NCI-H345 treated with DMSO at 0.1 percent for 48 hours (cell line): ENCODE results near the gene SCNN1B.
A peak's percentile ranks its signal among the peaks of the same experiment; 100 is the strongest.
"Not testable (repeated sequence)": the region's sequence is repeated elsewhere in the genome, so short reads cannot be mapped to it uniquely, and the experiment has no call there.

Experiments
- DNase-seq: peaks from one replicate; lab custom pipeline; 2025; ENCODE audit not compliant: unreplicated experiment; lab: John Stamatoyannopoulos, UW

Gene SCNN1B

GRCh38 chr16:23302045-23302956 lies at the start of gene SCNN1B:
Gene SCNN1B (plus strand): TSS chr16:23302302. CDS start chr16:23348600, 46,298 bp downstream.
- DNase-seq = no peak

DNA sequence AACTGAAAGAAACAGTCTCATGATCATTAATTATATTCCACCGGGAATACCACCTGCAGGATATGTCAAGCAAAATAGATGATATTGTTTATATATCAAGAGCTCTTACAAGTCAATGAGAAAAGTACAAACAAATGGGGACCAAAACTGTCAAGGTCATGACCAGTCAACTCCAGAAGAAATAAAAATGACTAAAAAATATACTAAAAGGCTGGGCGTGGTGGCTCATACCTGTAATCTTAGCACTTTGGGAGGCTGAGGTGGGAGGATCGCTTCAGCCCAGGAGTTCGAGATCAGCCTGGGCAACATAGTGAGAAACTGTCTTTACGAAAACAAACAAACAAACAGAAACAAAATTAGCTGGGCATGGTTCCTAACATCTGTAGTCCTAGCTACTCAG lies 49.8 kb upstream of the SCNN1B start:
- no peak for DNase-seq

DNA sequence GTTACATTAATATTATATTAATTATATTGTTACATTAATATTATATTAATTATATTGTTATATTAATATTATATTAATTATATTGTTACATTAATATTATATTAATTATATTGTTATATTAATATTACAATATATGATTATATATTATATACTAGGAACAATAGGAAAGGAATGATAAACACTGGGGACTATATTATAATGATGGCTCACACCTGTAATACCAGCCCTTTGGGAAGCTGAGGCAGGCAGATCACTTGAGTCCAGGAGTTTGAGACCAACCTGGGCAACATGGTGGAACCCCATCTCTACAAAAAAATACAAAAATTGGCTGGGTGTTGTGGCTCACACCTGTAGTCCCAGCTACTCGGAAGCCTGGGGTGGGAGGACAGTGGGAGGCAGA lies 48.5 kb upstream of the SCNN1B start:
- DNase-seq = not testable (repeated sequence)

DNA sequence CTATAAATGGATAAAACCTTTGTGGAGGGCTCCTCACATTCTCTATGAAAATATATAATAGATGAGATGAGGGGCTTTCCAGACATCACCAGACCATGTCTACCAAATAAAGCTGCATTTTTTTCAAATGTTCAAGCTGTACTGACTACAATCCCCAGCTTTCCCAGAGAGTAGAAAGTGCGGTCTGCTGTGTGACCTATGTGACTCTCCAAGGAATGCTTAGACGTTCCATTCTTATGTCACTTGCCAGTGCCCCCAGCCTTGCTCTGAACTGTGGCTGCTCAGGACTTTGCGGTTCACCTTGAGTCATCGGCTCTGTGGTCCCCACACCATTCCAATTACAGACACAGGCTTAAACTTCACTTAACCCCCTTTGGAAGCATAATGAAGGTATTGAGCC lies 47.8 kb upstream of the SCNN1B start:
- DNase-seq = no peak

DNA sequence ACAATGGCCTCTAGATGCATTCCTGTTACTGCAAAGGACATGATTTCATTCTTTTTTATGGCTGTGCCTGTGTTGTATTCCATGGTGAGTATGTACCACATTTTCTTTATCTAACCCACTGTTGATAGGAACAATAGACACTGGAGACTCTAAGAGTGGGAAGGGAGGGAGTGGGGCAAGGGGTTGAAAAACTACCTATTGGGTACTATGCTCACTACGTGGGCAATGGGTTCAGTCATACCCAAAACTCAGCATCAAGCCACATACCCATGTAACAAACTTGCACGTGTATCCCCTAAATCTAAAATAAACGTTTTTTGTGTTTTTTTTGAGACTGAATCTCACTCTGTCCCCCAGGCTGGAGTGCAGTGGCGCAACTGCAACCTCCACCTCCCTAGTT lies 47.1 kb upstream of the SCNN1B start:
- no peak for DNase-seq

- no peak for DNase-seq
These were observed 45.7 kb upstream of the SCNN1B start for GRCh38 chr16:23256440-23256839.

DNA sequence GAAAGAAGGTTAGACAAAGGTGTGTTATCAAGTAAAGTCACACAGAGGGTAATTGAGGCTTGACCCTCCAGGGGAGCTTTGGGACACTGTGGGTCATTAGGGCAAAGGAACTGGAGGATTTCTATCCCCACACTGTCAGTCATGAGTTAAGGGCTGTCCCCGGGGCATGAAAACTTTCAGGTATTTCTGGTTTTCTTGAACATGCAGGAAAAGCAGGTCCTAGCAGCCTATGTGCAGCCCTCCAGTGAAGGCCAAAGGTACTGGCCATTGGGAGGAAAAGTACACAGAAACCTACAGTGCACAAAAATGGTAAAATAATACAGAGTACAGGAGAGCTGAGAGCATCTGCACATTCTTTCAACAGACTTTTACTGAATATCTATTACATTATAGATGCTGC lies 44.4 kb upstream of the SCNN1B start:
- DNase-seq = no peak

DNA sequence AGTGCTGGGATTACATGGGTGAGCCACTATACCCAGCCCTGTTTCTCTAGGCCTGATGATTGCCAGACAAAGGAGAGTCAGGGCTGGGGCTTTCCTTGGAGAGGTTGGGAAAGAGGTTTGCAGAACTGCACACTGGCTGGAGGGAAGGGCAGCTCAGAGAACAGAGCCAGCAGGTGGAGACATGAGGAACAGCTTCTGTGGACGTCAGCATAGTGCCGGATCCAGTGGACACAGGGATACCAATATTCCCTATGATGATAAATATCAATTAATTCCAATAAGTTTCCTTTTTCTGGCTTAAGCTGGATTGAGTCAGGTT lies 43.2 kb upstream of the SCNN1B start:
- no peak for DNase-seq

- DNase-seq = no peak
These were observed 34.5 kb upstream of the SCNN1B start for GRCh38 chr16:23267647-23268046.

DNA sequence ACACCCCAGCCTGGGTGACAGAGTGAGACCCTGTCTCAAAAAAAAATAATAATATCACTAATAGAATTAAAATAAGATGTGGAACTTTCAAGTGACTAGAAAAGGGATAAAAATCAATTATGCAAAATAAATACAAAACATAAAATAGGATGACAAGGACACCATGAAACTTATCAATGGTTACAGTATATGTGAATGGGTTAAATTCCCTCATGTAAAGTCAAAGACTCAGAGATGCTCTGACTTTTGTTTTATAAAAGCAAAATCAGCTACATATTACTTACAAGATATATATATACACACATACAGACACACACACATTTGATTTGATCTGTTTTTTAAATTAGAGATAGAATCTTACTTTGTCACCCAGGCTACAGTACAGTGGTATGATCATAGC lies 33.5 kb upstream of the SCNN1B start:
- no peak for DNase-seq

DNA sequence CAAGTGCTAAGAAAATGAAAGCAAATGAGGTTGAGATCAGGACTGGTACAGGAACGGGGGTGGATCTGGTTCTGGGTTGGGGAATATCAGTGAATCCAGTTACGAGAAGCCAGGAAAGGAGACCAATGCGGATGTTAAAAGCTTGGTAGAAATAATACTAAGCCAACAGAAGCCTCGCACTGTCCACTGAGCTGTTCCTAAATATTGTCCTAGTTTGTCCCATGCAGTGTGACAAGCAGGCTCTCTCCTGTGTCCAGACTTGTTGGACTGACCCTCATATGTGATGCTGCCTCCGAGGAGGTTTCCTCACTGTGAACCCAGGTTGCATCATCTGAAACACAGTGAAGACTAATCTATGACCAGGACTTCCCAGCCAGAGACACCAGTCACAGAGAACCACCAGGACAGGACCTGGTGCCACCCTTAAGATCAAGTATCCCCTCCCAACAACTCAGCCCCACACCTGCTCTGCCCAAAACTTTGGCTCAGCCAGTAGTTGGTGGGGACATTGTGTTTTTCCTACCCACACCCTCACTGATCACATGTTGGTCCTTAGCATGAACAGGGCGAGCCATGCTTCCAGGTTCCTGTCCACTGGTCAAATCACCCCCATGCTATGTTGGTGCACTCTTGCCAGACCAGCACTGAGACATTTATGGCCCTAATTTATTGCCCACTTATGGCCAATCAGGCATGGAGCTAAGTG lies 32.7 kb upstream of the SCNN1B start:
- DNase-seq = no peak

- no peak for DNase-seq
These were observed 31.4 kb upstream of the SCNN1B start for GRCh38 chr16:23270654-23271053.

DNA sequence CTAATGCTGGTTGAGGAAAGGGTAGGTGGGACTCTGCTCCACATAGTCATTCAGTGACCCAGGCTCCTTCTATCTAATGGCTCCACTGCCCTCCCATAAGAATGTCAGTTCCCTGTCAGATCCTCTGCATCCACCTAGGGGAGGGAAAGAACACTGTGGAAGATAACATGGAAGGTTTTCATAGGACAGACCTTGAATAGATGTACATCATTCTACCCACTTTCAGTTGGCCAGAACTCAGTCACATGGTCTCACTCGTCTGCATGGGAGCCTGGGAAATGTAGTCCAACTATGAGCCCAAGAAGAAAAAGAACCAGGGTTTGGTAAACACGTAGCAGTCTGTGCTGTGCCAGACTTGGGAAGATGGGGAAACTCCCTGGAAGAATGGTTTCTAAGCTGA lies 27.1 kb upstream of the SCNN1B start:
- no peak for DNase-seq

- no peak for DNase-seq
These were observed 25.3 kb upstream of the SCNN1B start for GRCh38 chr16:23276821-23277220.

DNA sequence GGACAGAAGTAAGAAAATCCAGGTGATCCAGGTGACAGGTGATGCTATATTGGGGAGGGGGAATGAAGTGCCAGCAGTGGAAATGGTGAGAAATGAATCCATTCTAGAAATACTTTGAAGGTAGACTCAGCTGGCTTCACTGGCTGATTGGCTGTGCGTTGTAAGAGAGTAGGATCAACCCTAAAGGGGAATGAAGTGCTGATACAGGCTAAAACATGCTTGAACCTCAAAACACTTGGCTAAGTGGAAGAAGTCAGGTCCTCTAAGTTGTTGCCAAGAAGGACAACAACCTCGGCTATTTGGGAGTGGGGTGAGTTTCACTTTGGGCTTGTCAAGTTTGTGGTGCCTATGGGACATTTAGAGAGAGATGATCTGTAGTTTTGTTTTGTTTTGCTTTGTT lies 24.1 kb upstream of the SCNN1B start:
- no peak for DNase-seq

- peak; percentile 97 for DNase-seq
These were observed 22.4 kb upstream of the SCNN1B start for GRCh38 chr16:23279721-23280153.

DNA sequence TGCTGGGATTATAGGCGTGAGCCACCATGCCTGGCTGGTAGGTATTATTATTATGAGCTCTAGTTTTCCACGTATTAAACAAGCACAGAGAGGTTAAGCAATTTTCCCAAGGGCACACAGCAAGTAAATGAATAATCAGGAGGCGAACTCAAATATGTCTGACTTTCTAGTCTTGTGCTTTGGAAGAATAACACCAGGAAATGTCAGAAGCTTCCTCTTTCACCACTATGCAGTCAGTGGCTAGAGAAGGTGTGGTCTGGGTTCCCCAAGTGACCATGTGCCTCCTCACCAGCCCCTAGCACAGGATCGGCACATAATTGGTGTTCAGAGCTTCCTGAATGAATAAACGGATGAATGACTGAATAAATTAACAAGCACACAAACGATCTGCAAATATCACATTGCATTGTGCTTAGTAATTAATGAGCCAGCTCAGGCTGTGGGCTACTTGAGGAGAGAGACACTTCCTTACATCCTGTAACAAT lies 21.6 kb upstream of the SCNN1B start:
- DNase-seq = no peak

- DNase-seq = no peak
These were observed 19.5 kb upstream of the SCNN1B start for GRCh38 chr16:23282568-23282967.

DNA sequence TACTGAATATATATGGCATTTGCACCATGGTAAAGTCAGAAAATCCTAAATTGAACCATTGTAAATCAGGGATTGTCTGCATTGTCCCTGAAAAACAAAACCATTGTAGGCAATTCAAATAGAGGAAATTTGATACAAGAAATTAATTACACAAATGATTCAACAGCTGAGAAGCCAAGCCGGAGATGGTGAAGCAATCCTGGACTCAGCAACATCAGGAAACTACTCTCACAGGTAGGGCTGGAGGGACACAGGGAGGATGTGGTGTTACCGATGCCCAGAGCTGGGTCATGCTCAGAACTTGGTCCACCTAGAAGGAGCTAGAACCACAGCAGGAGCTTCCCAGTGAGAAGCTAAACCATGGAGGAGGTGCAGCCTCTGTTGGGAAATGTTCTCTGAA lies 18.5 kb upstream of the SCNN1B start:
- DNase-seq = no peak

- DNase-seq = no peak
These were observed 17.5 kb upstream of the SCNN1B start for GRCh38 chr16:23284584-23284983.

DNA sequence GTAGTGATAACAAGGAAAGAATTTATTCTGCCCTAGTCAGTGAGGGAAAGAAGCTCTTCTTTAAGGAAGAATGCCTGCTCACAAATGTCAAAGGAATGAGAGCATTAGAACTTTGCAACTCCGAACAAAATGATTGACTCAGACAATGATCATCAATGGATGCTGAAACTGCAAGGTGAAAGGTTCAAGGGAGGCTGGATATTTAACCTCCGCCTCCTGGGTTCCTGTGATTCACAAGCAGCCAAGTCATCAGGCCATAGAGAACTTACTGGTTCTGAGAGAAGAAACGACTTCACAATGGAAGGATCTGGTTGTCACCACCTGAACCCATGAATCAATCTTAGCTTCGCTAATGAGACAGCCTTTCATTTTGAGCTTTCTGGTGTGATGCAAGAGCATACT lies 16.0 kb upstream of the SCNN1B start:
- no peak for DNase-seq

GRCh38 chr16:23288209-23288608 lies 13.9 kb upstream of the SCNN1B start:
- DNase-seq = no peak
